ENCODE measurements around the gene VMA21.

GRCh38 chrX:151365579-151365978, 31.4 kb upstream of the VMA21 start:
- TF ChIP-seq CTCF (conservative IDR thresholded peaks at IDR 0.05) (no peak), ZFX (IDR thresholded peaks at IDR 0.05) (no peak)
